ENCODE results near the gene HSBP1. TPM values are rescaled to one million over a fixed set of nuclear protein-coding genes. Genes with fewer than 3 reads are reported as not detected.
A peak's percentile ranks its signal among the peaks of the same experiment; 100 is the strongest.

The HSBP1 gene
- total and polyA plus RNA-seq, 2 donors (not counting 1 experiment from before 2014, with no cell fraction given) = 135 to 184 TPM

- Histone ChIP-seq H3K4me3 (replicated peaks in 1 of 4; ENCODE audit: control extremely low read depth in 1 of 4, insufficient read depth in 1 of 4, low read depth in 3 of 4, low read length in 4 of 4) (peak overlapping the region in 1 of 4 experiments; percentile 6), H3K27ac (ENCODE audit: insufficient read depth, low read length) (no peak overlapping the region), H2AFZ (ENCODE audit: low read length) (no peak overlapping the region), H3K79me2 (ENCODE audit: control insufficient read depth, insufficient read depth, low read length) (peaks cover 26% of the 10 kb centered on the region), H3K36me3 (ENCODE audit: control insufficient read depth, insufficient read depth, low read length) (peaks cover 2% of the 10 kb centered on the region), H4K20me1 (ENCODE audit: control insufficient read depth, extremely low read depth, insufficient read depth, low read length) (no peaks in the 10 kb centered on the region), H3K9me3 (ENCODE audit: control insufficient read depth, insufficient read depth, low read depth, low read length) (no peaks in the 10 kb centered on the region), H3K9ac (ENCODE audit: insufficient read depth, low read length) (no peak overlapping the region), H3K4me1 (ENCODE audit: control insufficient read depth, extremely low read depth, insufficient read depth, low read length) (peaks cover 7% of the 10 kb centered on the region), H3K27me3 (ENCODE audit: control insufficient read depth, insufficient read depth, low read length) (no peaks in the 10 kb centered on the region), H3K4me2 (ENCODE audit: extremely low read depth, insufficient read depth, low read length) (peak overlapping the region; percentile 15)
- peak in 1 of 2 donors; percentile 47 for DNase-seq (ENCODE audit: low read depth in 2 of 2)
- TF ChIP-seq EZH2 (IDR thresholded peaks at IDR 0.05; ENCODE audit: low read length, missing control alignments) = no peak
- TF ChIP-seq CTCF (conservative IDR thresholded peaks at IDR 0.05 in 1 of 2, IDR thresholded peaks at IDR 0.05 in 1 of 2; ENCODE audit: low read depth in 1 of 2, low read length in 2 of 2) = no peak
These were observed 3.1 kb downstream of the HSBP1 start for GRCh38 chr16:83810901-83811300.

- Histone ChIP-seq H3K4me3 (replicated peaks in 1 of 4; ENCODE audit: control extremely low read depth in 1 of 4, insufficient read depth in 1 of 4, low read depth in 3 of 4, low read length in 4 of 4) (peak overlapping the region in 1 of 4 experiments; percentile 0), H3K9ac (ENCODE audit: insufficient read depth, low read length) (no peak overlapping the region)
These were observed 6.3 kb downstream of the HSBP1 start for GRCh38 chr16:83813823-83814658.

GRCh38 chr16:83814659-83814985 lies 6.8 kb downstream of the HSBP1 start:
- Histone ChIP-seq H3K36me3 (ENCODE audit: control insufficient read depth, insufficient read depth, low read length) (peaks cover 2% of the 10 kb centered on the region), H3K4me2 (ENCODE audit: extremely low read depth, insufficient read depth, low read length) (no peak overlapping the region), H2AFZ (ENCODE audit: low read length) (no peak overlapping the region), H3K4me3 (replicated peaks in 1 of 4; ENCODE audit: control extremely low read depth in 1 of 4, insufficient read depth in 1 of 4, low read depth in 3 of 4, low read length in 4 of 4) (no peak overlapping the region), H3K27ac (ENCODE audit: insufficient read depth, low read length) (peak overlapping the region; percentile 46), H4K20me1 (ENCODE audit: control insufficient read depth, extremely low read depth, insufficient read depth, low read length) (no peaks in the 10 kb centered on the region), H3K79me2 (ENCODE audit: control insufficient read depth, insufficient read depth, low read length) (peaks cover 12% of the 10 kb centered on the region), H3K9me3 (ENCODE audit: control insufficient read depth, insufficient read depth, low read depth, low read length) (no peaks in the 10 kb centered on the region), H3K27me3 (ENCODE audit: control insufficient read depth, insufficient read depth, low read length) (no peaks in the 10 kb centered on the region), H3K9ac (ENCODE audit: insufficient read depth, low read length) (no peak overlapping the region), H3K4me1 (ENCODE audit: control insufficient read depth, extremely low read depth, insufficient read depth, low read length) (peaks cover 7% of the 10 kb centered on the region)
- TF ChIP-seq EZH2 (IDR thresholded peaks at IDR 0.05; ENCODE audit: low read length, missing control alignments) (no peak), CTCF (conservative IDR thresholded peaks at IDR 0.05 in 1 of 2, IDR thresholded peaks at IDR 0.05 in 1 of 2; ENCODE audit: low read depth in 1 of 2, low read length in 2 of 2) (no peak)
- no peak for DNase-seq (ENCODE audit: low read depth in 2 of 2)

More at GRCh38 chr16:83813823-83814658, 6.3 kb downstream of the HSBP1 start:
- Histone ChIP-seq H3K36me3 (ENCODE audit: control insufficient read depth, insufficient read depth, low read length) (peaks cover 2% of the 10 kb centered on the region), H3K79me2 (ENCODE audit: control insufficient read depth, insufficient read depth, low read length) (peaks cover 17% of the 10 kb centered on the region), H2AFZ (ENCODE audit: low read length) (no peak overlapping the region), H3K27ac (ENCODE audit: insufficient read depth, low read length) (peak overlapping the region; percentile 46), H3K27me3 (ENCODE audit: control insufficient read depth, insufficient read depth, low read length) (no peaks in the 10 kb centered on the region), H3K9me3 (ENCODE audit: control insufficient read depth, insufficient read depth, low read depth, low read length) (no peaks in the 10 kb centered on the region), H4K20me1 (ENCODE audit: control insufficient read depth, extremely low read depth, insufficient read depth, low read length) (no peaks in the 10 kb centered on the region), H3K4me1 (ENCODE audit: control insufficient read depth, extremely low read depth, insufficient read depth, low read length) (peaks cover 7% of the 10 kb centered on the region), H3K4me2 (ENCODE audit: extremely low read depth, insufficient read depth, low read length) (peak overlapping the region; percentile 42)
- TF ChIP-seq CTCF (conservative IDR thresholded peaks at IDR 0.05 in 1 of 2, IDR thresholded peaks at IDR 0.05 in 1 of 2; ENCODE audit: low read depth in 1 of 2, low read length in 2 of 2) (no peak), EZH2 (IDR thresholded peaks at IDR 0.05; ENCODE audit: low read length, missing control alignments) (no peak)
- DNase-seq (ENCODE audit: low read depth in 2 of 2) = peak; percentile 68 to 74

All from fibroblast of lung (primary cell).